Measurements from ENCODE around the gene ADM2.
"Not testable (repeated sequence)": the region's sequence is repeated elsewhere in the genome, so short reads cannot be mapped to it uniquely, and the experiment has no call there.

Gene ADM2

DNA sequence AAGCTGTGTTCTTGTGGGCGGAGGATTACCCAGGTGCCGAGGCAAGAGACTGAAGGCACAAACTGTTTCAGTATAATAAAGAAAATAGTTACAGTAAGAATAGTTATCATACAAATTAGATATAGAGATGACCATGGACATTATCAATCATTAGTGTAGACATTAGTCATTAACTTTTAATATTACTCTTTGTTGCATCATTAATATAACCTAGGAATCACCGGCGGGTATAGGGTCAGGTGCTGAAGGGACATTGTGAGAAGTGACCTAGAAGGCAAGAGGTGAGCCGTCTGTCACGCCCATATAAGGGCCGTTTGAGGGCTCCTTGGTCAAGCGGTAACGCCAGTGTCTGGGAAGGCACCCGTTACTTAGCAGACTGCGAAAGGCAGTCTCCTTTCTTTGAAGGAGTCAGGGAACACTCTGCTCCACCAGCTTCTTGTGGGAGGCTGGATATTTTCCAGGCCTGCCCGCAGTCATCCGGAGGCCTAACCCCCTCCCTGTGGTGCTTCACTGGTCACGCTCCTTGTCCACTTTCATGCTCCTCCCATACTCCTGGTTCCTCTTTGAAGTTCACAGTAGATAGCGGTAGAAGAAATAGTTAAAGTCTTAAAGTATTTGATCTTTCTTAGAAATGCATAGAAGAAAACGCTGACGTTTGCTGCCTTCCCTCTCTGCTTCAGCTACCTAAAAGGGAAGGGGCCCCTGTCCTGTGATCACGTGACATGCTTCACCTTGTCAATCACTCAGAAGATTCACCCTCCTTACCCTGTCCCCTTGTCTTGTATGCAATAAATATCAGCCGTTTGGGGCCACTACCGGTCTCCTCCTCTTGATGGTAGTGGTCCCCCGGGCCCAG lies 52.7 kb downstream of the ADM2 start:
- H3K4me3 ChIP-seq (ENCODE audit: low read depth, low read length): not testable (repeated sequence)

DNA sequence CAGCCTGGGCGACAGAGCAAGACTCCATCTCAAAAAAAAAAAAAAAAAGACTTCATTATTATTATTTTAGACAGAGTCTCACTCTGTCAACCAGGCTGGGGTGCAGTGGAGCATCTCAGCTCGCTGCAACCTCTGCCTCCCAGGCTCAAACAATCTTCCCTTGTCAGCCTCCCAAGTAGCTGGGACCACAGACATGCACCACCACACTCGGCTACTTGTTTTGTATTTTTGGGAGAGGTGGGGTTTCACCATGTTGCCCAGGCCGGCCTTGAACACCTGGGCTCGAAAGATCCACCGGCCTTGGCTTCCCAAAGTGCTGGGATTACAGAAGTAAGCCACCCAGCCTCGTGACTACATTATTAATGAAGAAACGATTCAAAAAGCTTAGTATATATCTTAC lies 53.8 kb downstream of the ADM2 start:
- H3K4me3 ChIP-seq (ENCODE audit: low read depth, low read length): no peak overlapping the region
